NT2/D1 (cell line): ENCODE results near the gene ZFHX2.

Experiments used
- SUZ12 ChIP-seq: IDR thresholded peaks from 2 replicates; pipeline ENCODE4 v1.6.1; 2011; ENCODE audit not compliant: insufficient read length, insufficient read depth; ENCODE audit errors: extremely low read depth
- YY1 ChIP-seq: IDR thresholded peaks from 2 replicates; pipeline ENCODE4 v1.6.1; 2011; ENCODE audit not compliant: insufficient read length, insufficient read depth
- ZNF274 ChIP-seq: IDR thresholded peaks from 2 replicates; pipeline ENCODE4 v1.6.1; 2011; ENCODE audit warnings: mild to moderate bottlenecking, low read depth, low read length

DNA sequence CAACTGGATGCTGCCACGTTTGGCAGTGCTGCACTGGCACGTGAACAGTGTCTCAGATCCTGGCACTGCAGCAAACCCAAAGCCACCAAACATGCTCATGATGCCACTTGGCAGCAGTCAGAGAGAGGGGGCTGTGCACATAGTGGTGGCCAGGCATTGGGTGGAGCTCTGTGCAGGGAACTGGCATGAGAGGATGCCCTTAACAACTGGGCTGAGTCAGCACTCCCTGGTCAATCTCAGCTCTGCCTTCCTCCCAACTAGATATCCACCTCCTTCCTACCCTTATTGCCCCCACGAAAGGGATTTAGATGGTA is 37.0 kb downstream of the ZFHX2 start:
- no peak for TF ChIP-seq YY1
- no peak for TF ChIP-seq ZNF274
- no peak for TF ChIP-seq SUZ12
